Stimulated activated CD8-positive, alpha-beta memory T cell treated with anti-CD3 and anti-CD28 coated beads, Interleukin-4, amount 100 ng/mL, for 4 hours (primary cell): ENCODE results near the gene ABCA5.
A peak's percentile ranks its signal among the peaks of the same experiment; 100 is the strongest.

Experiments
- DNase-seq, 2 donors: peaks; one replicate each; pipeline ENCODE4 v3.0.0-alpha.2; 2020; ENCODE audit warnings: low read depth in 2 of 2, low spot score in 1 of 2

ABCA5 gene

GRCh38 chr17:69267219-69267618 is 59.7 kb downstream of the ABCA5 start:
- DNase-seq: no peak

DNA sequence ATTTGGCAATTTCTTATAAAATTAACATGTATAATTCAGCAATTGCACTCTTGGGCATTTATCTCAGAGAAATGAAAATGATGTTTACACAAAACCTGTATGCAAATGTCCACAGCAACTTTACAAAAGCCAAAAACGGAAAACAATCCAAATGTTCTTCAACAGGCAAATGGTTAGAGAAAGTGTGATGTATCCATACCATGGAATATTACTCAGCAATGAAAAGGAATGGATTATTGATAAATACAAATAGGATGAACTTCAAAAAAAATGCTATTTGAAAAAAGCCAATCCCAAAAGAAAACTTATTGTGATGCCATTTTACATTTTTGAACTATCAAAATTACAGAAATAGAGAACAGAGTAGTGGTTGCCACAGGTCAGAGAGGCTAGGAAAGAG is 61.1 kb downstream of the ABCA5 start:
- no peak for DNase-seq

- no peak for DNase-seq
Measured at GRCh38 chr17:69254187-69254586, 72.7 kb downstream of the ABCA5 start.

DNA sequence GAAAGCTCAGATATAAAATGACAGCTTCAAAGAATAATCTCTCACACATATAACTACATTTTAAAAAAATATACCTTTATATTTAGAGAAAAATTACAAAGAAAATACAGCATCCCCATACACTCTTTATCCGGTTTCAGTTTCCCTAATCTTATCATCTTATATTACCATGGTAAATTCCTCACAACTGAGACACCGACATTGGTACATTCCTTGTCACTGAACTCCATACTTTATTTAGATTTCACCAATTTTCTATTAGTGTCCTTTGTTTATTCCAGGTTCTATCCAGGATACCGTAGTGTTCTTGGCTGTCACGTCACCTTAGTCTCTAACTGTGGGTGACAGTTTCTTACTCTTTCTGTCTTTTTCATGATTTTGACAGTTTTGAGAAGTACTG is 76.3 kb downstream of the ABCA5 start:
- DNase-seq: no peak

GRCh38 chr17:69246726-69247375 is 80.1 kb downstream of the ABCA5 start:
- DNase-seq: no peak

DNA sequence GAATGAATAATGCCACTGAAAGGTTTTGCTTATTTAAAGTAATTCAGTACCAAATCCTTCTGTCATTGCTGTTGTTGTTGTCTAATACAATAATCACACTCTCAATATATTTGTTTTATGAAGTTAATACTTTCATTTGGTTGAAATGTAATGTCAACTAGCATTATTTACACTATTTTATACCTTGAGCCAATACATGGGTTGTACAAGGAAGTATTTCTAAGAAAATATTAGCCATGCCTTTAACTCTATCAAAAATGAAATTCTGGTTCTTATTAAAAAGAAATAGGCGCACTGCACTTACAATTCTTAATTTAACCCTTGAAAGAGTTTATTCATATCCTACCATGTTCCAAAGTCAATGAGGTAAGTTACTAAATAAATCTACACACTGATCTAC is 80.7 kb downstream of the ABCA5 start:
- DNase-seq: no peak

DNA sequence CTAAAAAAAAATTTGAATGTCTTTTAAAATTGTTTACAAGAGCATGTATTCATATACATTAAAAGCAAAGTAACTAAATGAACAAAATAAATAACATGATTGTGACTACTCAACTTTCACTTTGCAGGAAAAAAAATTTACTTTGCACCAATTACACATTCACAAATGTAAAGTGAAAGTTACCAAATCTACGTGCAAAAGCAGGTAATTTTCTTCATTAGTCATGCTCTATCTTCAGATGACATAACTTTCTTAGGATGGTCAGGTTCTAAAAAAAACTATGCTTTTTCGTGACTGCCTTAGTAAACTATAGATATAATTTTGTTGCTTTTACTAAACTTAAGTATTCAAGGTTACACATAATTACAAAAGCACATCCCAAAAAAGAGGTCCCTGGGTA is 81.3 kb downstream of the ABCA5 start:
- no peak for DNase-seq

- DNase-seq: no peak
Measured at GRCh38 chr17:69239611-69240600, 87.0 kb downstream of the ABCA5 start.

DNA sequence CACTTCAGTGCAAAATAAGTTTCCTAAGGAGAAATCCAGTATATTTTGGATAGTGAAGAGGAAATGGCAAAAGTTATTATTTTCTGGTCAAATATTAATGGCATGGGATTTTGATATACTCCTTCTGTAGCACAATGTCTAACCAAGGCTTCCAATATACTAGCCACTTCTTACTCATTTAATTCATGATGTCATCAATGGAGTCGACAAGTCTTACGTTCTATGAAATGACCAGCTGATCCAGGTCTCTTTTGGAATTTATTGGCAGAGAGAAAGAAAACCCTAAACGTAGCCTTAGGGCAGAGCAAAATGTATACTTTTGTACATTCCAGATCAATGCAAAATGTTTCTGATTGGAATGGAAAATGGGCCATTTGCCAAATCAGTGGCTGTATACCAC is 90.0 kb downstream of the ABCA5 start:
- DNase-seq: no peak

DNA sequence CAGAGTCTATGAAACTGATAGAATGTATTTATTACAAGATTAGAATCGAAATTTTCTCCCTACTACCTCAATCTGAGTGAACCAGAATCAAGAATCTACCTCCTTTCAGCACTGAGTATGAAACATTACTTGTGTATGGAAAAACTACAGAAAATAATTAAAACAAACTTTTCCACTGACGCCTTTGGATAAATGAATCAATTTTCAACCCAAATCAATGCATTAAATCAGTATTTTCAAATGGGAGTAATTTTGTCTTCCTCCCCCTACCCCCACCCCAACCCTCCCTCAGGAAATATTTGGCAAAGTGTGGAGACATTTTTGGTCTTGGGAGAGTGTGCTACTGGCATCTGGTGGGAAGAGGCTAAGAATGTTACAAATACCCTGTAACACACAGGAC is 90.5 kb downstream of the ABCA5 start:
- DNase-seq: no peak

- DNase-seq: peak; percentile 7 to 23
Measured at GRCh38 chr17:69235338-69236058, 91.4 kb downstream of the ABCA5 start.

DNA sequence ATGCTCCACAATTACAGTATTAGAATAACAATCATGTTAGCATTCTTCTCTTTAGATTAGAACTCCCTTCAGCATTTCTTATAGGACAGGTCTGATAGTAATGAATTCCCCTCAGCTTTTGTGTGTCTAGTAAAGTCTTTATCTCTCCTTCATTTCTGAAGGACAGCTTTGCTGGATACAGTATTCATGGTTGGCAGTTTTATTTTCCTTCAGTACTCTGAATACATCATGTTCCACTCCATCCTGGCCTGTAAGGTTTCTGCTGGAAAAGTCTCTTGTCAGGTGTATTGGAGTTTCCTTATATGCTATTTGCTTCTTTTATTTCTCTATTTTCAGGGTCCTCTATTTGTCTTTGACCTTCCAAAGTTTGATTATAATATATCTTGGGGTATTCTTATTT is 94.3 kb downstream of the ABCA5 start:
- no peak for DNase-seq

DNA sequence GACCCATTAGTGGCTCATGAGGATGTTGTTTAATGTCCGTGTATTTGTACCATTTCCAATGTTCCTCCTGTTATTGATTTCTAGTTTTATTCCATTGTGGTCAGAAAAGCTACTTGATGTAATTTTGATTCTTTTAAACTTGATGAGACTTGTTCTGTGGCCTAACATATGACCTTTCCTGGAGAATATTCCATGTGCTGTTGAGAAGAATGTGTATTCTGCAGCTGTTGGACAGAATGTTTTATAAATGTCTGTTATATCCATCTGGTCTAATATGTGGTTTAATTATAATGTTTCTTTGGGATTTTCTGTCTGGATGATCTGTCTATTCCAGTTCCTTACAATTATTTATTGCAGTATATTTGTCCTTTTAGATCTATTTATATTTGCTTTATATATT is 95.4 kb downstream of the ABCA5 start:
- no peak for DNase-seq

GRCh38 chr17:69230939-69231338 is 96.0 kb downstream of the ABCA5 start:
- no peak for DNase-seq

DNA sequence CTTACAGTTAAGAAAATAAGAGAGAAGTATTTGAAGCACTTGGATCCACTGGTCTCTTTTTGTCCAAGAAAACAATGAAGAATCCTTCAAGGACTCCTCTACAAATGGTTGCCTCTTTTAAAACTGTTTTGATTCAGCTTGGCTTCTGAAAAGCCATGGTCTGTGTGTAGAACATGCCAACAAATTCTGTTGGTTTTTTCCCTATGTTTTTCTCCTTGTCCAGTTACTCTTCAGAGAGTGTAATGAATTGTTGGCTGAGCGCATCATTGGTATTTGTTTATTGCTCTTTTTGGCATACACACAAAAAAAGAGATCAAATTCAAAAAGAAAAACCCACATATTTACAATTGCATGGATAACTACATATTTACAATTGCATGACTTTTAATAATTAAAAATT is 98.4 kb downstream of the ABCA5 start, which contains the start of gene ABCA10:
Gene ABCA10, minus strand, starts transcription at position 249 of the 400 bp plus-strand sequence. CDS start 3,466 bp downstream, outside the sequence.
- DNase-seq: no peak

DNA sequence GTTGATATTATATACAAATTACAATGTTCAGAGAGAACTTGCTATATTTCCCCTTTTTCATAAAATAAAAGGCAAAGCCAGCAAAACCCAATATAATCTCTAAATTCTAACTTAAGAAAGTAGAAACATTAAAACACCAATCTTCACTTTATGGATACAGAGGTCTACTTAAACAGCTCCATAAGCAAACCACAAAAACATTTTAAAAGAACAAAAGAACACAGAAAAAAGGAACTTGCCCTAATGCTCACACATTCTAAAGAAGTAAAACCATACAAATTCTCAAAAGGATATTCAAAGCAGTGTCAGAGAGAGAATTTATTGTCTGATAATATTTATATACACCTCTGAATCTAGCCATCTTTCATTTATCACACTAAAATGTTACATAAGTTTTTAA is 98.9 kb downstream of the ABCA5 start:
- no peak for DNase-seq

DNA sequence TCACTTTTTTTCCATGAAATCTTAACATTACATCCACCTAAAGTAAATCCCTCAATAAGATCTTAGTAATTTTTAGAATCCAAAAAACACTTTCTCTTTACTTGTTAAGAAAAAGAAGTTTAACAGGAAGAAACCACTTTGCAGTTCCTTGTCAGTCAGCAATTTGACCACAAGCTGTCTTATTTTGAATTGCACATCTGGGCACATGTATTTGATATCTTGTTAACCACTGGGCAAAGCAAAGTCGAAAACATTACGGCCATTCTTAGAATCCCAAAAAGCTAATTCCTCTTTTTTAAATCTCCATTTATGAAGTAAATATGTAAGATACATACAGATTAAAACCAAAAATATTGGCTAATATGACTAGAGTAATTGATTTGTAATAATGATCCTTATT is 99.4 kb downstream of the ABCA5 start:
- no peak for DNase-seq

DNA sequence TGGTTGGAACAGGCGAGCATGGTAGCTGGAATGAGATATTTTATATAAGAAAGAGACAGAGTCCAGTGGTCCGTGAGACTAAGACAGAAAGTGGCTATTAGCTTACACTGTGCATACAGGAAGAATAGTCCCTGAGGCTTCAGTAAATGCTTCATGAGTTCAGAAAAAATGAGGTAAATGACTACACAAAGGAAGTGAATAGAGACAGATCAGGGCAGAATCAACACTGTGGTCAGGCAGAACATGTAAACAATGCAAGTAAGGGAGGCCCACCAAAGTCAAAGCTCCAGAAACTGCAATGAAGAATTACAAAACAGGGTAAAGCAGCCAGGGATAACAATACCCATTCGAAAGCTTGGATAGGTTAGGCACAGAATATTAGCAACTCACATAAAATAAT is 103.1 kb downstream of the ABCA5 start:
- no peak for DNase-seq

GRCh38 chr17:69222707-69223258 is 104.2 kb downstream of the ABCA5 start:
- no peak for DNase-seq

DNA sequence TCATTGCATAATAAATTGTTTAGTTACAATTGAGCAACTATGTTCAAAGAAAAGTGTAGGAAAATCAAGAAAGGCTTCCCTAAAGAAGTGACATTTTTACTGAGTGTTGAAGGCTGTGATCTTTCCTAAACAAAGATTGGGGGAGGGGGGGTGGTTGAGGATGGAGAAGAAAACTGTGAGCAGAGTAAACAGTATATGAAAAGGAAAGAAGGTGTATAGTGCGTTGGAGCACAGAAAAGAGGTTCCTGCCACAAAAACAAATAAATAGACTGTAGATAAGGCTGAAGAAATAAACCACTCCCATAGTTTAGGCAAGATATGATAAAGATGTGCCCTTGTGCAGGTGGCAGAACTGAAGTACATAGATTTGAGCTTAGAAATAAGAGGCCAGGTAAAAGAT is 106.8 kb downstream of the ABCA5 start:
- DNase-seq: no peak

DNA sequence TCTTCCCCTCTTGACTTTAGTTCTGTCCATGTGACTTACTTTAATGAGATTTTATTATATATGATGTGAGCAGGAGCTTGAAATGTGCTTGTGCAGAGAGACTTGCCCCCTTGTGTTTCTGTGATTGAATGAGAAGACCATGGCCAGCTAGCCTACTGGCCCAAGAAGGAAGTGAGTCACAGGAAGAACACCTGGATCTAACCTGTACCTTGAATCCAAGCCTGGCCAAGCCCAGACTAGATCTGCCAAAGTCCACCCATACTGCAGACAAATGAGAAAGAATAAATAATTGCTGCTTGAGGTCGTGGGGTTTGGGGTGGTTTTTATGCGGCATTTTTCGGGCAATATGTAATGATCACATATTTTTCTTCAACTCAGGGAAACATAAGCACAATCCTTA is 107.9 kb downstream of the ABCA5 start:
- no peak for DNase-seq
